Activated CD8-positive, alpha-beta memory T cell treated with anti-CD3 and anti-CD28 coated beads, Interleukin-2, amount 50 U/mL, for 1 hour (primary cell): ENCODE measurements around the gene BRCA2.

Experiments
- DNase-seq: peaks from one replicate; pipeline ENCODE4 v3.0.0-alpha.2; 2020; ENCODE audit errors: extremely low read depth

BRCA2 gene

DNA sequence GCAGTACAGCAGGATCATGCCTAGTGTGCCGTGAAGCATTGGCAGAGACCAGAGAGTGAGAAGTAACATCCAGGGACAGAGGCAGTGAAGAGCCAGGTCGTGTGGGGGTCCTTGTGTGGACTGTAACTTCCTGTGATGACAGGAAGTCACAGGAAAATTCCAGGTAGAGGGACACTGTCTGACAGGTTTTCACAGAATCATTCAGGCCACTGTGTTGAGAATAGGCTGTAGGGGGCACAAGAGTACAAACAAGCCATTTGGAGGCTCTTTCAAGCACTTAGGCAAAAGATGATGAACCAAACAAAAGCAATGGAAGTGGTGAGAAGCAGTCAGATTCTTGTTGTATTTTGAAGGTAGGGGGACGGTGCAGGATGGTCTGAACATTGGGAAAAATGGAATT is 66.2 kb downstream of the BRCA2 start:
- no peak for DNase-seq

DNA sequence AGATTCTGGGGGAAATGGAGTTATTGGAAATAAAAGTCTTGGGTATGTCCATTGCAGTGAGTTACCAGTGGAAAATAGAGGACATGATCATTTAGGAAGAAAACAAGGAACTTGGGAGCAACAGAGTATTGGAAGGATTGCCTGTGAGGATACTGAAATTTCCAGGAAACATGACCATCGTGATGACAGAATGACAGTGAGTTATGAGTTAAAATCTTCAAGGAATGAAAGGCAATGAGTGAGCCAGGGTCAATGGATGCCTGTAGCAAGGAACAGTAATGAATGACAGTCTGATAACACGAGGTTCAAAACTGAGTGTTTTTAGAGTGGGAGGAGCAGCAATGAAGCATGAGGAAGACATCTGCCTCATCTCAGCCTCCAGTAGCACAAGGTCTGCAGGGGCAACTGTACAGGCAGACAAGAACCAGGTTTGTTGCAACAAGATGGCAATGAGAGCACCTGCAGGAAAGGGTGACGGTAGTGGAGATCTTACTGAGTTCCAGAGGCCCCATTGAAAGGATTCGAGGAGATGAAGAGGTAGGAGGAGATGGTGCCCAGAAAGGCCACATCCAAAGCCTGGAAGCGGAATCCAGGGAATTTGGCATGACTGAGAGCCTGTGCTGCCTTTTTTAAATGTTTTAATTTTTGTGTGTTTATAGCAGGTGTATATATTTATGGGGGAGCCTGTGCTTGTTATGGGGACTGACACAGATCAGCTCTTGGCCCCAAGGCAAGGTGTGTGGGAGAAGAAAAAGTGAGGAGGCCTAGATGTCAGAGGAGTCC is 68.7 kb downstream of the BRCA2 start:
- no peak for DNase-seq

DNA sequence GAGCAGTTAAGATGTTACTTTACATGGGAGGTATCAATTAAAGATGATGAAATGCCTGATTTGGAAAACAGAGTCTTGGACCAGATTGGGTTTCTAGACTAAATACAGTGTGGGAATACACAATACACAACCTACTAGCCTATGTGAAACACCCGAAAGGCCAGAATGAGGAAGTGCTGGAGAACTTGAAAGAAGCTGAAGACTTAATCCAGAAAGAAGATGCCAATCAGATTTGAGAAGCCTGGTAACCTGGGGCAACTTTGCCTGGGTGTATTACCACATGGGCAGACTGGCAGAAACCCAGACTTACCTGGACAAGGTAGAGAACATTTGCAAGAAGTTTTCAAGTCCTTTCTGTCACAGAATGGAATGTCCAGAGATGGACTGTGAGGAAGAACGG is 69.4 kb downstream of the BRCA2 start:
- DNase-seq, result no peak

DNA sequence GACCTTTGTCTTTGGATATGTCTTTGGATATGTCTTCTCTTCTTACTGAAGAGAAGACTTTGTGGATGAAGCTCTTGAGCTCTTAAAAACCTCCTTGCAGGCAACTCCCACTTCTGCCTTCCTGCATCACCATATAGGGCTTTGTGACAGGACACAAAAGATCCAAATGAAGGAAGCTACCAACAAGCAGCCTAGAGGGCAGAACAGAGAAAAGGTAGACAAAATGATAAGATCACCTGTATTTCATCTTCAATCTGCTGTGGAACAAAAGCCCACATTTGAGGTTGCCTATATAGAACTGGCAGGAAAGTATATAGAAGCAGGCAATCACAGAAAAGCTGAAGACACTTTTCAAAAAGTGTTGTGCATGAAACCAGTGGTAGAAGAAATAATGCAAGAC is 70.1 kb downstream of the BRCA2 start:
- no peak for DNase-seq

DNA sequence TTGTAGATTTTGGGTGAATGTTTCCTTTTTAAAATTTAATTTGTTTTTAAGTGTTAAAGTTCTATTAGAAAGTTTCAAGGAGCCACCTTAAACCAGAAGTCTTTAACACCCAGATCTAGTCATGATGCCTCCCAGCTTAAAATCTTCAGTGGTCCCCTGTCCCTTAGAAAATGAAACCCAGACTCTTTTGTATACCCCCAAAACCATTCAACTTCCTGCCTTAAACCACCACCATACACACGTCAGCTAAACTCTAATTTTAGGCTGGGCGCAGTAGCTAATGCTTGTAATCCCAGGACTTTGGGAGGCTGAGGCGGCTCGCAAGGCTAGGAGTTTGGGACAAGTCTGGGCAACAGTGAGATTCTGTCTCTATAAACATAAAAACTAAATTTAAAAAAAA is 74.7 kb downstream of the BRCA2 start:
- no peak for DNase-seq

DNA sequence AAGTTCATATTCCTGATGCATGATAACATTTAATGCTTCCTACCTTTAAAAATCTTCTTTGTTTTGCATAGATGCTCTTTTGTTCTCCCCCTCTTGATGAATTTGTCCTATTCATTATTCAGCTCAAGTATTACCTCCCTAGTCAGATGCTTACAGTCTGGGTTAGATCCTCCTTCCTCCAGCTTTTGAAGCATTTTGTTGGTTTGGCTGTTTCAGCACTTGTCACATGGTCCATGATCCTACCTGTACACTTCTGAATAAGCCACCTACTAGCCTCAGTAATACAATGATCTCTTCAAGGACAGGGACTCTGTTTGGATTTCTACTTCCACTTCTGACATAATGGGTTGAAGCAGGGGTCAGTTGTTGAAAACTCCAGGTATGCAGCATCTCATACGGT is 75.2 kb downstream of the BRCA2 start:
- no peak for DNase-seq

DNA sequence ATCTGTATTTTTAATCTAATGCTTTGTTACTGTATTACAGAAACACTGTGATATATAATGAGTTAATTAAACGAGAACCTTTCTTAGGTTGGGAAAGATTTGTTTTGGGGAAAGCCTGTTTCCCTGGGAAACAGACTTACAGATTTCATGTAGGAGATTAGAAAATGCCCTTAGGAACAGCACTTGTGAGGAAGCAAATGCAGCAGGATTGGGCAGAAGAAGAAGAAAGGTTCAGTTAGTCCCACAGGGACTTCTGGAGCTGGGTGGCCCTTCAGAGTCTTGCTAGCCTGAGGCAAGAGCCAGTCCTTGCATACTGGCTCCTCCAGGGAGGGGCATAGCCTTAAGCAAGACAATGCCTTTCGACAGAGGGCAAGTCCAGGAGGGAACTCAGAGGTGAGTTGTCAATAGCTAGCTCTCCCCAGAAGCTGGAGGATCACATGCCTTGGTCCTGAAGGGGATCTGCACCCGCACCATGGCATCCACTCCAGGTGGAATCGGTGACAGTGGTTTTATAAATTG is 75.9 kb downstream of the BRCA2 start:
- DNase-seq, result no peak

DNA sequence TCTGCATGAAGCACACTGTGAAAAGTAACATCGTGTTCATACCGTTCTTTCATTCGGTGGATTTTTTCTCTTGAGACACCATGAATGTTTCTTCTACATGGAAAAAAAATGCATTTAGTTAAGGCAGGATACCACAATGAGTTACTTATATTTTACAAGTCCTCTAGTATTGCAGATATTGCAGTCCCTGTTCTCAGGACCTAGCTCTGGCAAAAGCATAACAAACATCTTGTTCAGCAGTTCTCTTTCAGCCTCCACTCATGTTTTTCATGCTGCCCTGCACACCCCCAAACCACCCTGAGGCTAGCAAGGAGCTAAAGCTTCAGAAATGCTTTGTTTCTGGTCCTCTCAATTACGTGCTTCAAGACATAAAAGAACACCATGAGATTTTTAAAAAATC is 87.8 kb downstream of the BRCA2 start:
- no peak for DNase-seq

DNA sequence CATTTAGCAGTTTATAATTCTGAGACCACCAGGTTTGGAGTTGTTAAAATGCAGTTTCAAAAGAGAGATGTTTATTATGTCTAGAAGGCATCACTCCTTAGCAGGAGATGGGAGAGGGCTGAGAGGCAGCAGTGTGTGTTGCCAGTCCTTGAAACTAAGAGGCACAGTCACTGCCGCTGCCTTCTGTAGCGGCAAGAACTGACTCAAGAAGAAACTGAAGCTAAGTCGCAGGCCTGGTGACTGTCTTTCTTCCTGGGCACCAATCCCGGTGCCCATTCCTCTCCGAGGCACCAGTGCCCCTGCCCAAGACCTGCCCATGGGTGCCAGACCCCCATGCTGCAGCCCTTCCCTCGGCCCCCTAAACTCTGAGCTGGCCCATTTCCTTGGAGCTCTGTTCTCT is 92.5 kb downstream of the BRCA2 start:
- no peak for DNase-seq

DNA sequence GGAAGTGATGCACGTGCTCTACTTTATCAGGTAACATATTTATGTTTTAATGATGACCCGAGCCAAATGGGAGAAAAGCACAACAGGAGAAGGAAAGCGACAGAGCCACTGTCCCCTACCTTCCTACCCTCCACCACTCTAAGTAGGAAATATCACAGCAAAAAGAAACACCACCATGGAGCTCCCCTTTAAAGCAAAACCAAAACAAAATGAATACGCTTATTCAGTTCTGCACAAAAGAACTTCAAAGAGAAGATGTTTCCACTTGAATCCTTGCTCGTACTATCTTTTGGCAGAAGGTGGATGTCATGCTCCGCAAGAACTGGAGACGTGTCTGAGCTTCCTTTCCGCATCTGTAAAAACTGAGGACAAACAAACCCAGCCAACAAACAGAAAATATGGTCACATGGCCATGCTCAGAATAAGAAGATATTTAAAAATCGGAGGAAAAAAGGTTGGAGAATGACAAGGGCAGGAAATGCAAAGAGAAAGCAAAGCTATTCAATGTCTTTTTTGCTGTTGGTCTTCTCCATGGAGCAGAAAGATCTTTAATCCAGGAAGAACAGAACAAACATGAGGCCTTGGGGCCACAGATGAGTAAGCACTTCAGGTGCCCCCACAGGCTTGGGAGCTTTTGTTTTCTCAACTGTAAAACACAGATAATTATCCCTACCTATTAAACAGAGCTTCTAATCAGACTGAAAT is 93.1 kb downstream of the BRCA2 start:
- DNase-seq, result no peak

DNA sequence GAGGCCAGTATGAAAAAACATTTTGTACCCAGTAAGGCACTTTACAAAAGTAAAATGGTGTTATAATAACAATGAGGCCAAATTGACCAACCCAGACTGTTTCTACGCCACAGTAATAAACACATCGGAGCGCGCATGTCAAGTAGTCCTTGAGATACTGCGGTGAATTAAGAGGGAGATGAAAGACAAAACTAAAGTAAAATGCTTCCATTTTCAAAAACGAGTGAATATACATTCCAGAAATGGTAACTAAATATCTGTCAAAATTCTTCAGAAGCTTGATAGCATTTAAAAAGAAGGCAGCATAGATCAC is 93.6 kb downstream of the BRCA2 start:
- no peak for DNase-seq

DNA sequence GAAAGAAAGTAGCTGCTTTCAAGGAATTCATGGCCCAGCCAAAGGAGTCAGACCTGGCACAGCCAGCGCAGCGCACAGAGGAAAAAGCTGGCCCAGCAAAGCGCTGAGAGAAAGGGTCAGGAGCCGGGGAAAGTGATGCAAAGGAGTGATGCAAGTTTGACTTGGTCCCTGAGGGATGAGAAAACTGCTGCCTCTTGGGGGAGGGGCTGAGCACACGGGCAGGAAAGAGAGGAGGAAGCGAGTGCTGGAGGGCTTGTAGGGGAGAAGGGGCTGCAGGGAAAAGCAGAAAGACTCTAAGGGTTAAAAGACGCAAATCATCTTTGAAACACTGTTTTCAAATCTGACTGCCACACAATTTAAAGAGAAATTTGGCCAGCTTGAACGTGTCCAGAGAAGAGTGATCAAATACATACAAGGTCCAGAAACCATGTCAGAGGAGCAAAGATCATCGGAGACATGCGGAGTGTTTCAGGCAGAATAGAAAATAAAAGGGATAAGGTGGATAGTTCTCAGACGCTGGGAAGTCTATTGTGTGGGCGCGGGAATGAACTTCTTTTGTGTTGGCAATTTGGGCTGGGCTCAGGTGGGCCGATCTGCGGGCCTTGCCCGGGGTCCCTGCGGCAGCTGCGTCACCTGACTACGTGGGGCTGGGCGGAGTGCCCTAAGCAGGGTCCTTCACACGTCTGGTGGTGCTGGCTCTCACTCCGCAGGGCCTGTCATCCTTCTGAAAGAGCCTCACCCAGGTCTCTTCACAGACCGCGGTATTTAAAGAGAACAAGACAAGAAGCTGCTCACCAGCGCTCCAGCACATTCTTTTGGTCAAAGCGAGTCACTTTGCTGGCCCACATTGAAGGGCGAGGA is 94.5 kb downstream of the BRCA2 start:
- no peak for DNase-seq

DNA sequence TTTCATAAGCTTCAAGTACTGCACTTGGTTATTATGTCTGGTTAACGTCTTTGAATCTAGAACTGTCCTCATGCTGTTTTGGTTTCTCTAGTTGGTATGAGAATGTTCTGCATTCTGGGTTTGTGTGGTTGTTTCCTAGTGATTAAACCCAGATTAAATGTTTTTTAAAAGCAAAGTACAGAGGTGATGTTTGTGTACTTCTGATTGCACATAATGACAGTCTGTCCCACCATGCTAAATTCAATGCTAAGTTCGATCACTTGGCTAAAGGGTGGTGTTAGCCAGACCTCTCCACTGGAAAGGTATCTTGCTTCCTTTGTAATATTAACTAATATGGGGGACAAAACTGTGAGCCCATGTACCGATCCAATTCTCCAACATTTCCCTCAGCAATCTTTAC is 98.0 kb downstream of the BRCA2 start:
- no peak for DNase-seq

DNA sequence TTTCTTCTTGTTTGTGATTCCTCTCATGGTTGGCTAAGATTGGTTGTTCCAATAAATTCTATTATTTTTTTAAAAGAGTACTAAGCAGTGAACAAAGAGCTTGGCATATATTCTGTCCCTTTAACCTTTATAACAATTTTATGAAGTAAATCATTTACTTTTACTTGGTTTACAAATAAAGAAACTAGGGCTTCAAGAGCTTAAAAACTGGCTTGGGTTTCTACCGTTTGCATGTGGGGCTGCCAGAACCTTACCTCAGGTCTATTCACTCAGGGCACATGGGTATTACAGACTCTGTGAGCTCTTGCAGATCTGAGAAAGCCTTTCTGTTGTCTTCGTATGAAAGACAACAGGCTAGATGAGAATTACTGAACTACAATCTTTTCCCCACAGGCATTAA is 99.3 kb downstream of the BRCA2 start:
- DNase-seq, result no peak

DNA sequence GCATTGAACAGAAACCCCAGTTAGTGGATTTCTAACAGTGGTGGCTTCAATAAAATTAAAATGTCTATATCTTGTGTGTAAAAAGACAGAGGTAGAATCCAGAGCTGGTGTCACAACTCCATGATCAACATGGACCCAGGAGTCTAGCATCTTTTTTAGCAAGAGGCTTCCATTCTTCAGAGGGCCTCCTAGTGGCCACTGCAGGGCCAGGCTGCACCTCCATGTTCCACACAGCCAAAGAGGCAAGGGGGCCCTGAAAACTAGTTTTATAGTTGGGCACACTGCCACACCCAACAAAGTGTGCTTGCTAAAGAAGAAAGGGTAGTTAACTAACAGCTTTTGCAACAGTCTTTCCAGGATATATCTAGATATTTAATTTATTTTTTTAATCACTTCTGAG is 99.7 kb downstream of the BRCA2 start:
- DNase-seq, result no peak

DNA sequence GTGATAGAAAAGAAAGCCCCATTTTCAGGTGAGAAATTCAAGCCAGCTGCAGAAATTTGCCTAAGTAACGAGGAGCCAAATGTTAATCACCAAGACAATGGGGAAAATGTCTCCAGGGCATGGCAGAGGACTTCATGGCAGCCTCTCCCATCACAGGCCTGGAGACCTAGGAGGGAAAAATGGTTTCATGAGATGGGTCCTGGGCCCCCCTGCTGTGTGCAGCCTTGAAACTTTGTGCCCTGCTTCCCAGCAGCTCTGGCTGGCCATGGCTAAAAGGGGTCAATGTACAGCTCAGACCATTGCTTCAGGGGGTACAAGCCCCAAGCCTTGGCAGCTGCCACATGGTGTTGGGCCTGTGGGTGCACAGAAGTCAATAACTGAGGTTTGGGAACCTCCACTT is 102.7 kb downstream of the BRCA2 start:
- no peak for DNase-seq

DNA sequence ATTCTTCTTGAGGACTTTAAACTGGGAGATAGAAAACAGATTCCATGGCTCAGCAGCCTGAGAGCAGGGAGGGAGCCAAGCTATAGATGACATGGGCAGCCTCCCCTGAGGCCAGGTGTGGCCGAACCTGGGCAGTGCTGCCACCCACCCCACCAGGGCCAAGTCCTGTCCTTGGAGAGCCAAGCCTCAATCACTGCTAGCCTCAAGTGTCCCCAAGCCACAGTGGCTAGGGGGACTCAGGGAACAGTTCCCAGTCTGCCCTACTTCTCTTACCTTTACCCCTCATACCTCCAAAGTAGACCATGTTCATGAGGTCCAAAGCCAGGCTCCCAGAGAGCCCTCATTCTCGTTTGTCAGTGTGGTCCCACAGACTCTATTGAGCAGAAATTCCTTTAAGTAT is 104.6 kb downstream of the BRCA2 start:
- DNase-seq, result no peak

DNA sequence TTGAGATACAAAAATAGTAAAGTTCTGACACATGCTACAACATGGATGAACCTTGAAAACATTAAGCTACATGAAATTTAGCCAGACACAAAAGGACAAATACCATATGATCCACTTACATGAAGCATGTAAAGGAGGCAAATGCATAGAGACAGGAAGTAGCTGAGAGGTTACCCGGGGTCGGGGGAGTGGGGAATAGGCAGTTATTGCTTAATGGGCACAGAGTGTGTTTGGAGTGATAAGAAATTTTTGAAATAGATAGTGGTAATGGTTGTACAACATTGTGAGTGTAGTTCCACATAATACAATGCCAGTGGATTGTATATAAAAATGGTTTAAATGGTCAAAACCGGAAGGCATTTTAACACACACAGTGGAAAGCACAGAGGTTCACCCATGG is 108.3 kb downstream of the BRCA2 start:
- no peak for DNase-seq

DNA sequence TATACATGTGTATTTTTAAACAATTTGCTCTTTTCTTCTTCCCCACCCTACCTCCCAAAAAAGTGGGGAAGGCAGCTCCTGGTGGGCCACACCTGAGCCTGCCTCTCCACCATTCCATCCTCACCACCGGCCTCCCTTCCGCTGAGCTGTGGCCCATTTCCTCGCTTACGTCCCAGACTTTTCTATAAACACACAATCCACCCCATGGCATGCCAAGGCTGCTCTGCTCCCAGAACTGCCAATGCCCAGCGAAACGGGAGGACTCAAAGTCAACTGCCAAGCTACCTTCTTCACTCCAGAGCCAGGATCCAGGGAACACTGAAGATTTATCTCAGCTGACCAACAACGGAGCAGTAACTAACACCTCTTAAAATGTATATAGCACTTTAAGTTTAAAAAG is 109.8 kb downstream of the BRCA2 start:
- no peak for DNase-seq

DNA sequence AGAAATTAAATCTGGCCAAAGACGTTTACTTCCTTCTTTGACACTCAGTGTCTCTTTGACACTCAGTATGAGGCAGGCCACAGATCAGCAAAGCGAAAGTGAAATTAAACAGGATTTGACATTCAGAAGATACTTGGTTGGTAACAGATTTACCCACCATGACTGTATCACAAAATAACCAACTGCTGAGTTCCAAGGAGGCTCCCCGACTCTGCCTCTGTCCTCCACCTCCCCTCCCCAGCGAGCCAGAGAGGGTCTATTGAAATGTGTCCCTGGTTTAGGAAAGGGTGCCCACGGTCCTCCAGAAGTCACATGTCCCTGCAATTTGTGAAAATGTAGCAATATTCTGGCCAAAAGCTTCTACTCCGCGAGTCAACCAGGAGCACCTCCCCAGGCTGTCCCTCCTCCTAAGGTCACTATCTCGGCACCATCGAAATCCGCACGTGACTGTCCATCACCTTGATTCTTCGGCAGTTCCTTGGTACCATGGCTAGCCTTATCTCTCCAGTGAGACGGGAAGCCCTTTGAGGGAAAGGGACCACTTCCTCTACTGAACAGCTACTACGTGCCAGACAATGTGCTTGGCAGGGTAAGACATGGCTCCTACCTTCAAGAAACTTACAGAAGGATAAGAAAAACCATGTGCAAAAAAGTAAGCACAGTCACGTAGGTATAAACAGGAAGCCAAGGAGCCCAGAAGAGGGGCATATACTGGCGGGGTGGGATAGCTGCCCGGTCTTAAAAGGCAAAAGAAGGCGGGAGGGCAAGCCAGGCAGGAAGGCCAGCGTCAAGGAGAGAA is 111.1 kb downstream of the BRCA2 start:
- DNase-seq, result no peak

DNA sequence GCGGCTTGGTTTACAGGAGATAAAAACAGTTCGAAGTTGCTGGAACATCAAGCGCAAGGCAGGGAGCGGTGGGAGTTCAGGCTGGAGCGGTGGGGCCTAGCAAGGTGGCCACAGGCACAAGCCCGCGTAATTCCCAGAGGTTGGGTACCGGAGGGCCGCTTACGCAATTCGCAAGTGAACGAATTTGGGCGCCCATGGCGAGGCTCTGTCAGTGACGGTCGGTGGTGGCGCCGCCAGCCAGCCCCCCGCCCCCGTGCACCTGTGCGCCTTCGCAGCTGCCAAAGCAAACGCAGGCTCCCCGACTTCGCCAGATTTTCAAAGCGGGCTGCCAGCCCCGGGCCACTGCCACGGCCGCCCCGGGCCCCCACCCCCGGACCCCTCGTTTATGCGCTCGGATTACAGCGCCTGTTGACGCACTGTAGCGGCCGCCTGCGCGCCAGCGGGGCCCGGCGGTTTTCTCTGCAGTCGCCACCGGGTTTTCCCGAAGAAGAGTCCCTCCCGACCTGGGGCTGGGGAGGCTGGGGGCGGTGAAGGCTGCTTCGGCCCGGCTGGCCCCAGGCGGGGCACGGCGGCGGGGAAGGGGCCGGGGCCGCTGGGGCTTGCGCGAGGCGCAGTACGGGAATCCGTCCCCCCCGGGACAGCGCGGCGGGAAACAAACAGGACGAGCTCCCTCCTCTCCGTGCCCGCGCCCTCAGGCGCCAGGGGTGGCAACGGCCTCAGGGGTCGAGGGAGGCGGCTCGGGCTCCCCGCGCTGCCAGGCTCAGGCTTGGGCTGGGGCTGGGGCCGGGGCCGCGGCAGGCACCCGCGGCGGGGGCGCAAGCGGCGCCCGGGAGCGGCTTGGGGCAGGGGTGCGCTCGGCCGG is 111.9 kb downstream of the BRCA2 start:
- no peak for DNase-seq
